Urinary bladder (tissue), 4 donors: Measurements from ENCODE around the gene CALY. TPM values are rescaled to one million over a fixed set of nuclear protein-coding genes. Genes with fewer than 3 reads are reported as not detected.

ENCODE experiments used
- DNase-seq: peaks from one replicate; pipeline ENCODE4 v3.0.0-alpha.2; 2015; ENCODE audit errors: extremely low spot score
- H3K27ac ChIP-seq: one replicate; pipeline ENCODE4 v1.5.1; 2013; ENCODE audit warnings: low read depth, mild to moderate bottlenecking, moderate library complexity
- H3K36me3 ChIP-seq: one replicate; pipeline ENCODE4 v1.6.1; 2013; ENCODE audit warnings: mild to moderate bottlenecking, moderate library complexity; ENCODE audit not compliant: insufficient read depth
- H3K4me1 ChIP-seq: one replicate; pipeline ENCODE4 v1.6.1; 2013; ENCODE audit warnings: mild to moderate bottlenecking, moderate library complexity; ENCODE audit not compliant: insufficient read depth
- H3K4me3 ChIP-seq: one replicate; pipeline ENCODE4 v1.5.1; 2013; ENCODE audit warnings: low read depth, low read length
- WGBS: extraction: QIAGEN DNeasy Blood & Tissue Kit; methylation state at CpG from one replicate; pipeline ENCODE4 v1.1.7; 2013; 5-methylcytosine and 5-hydroxymethylcytosine counted together
- polyA plus RNA-seq: library from polyadenylated mRNA; stranded (reverse); fragments of 200-250 nt; gene quantifications from one replicate; pipeline ENCODE4 v1.2.3, GENCODE V29; 2013
- total RNA-seq: library from RNA; depleted of rRNA; stranded (reverse); fragments of >200 nt; gene quantifications from one replicate; pipeline ENCODE4 v1.2.3, GENCODE V29; 2014
- donor health status: healthy with polysubstance abuse.
- donor health status: healthy.

The CALY gene
- total and polyA plus RNA-seq, 2 donors, result 0.79 to 1.1 TPM

GRCh38 chr10:133351408-133352318, 15.0 kb upstream of the CALY start:
- no peak overlapping the region for H3K4me3 ChIP-seq
- H3K27ac ChIP-seq, result no peak overlapping the region
- H3K36me3 ChIP-seq, result no peaks in the 10 kb centered on the region
- 65% methylated on average over 24 of the region's 24 CpGs for WGBS
- DNase-seq, result no peak
- H3K4me1 ChIP-seq, result no peaks in the 10 kb centered on the region

DNA sequence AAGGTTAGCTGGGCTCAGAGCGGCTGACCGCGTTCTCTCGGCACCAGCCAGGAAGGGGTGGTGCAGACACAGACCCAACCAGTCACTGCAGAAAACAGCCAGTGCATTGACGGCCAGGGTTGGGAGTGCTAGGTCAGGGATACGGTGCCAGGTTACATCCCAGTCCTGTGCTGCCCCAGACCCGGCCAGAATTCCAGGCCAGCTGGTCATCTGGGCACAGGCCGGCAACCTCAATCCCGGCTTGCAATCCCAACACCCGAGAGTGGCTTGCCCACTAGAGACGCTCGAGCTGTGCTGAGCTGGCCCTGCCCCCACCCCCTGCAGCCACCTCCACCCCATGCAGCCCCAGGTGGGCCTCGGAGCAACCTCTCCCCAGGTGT, 14.2 kb upstream of the CALY start:
- no peaks in the 10 kb centered on the region for H3K36me3 ChIP-seq
- H3K4me3 ChIP-seq, result no peak overlapping the region
- WGBS, result 44% methylated on average over 12 of the region's 13 CpGs
- H3K4me1 ChIP-seq, result no peaks in the 10 kb centered on the region
- DNase-seq, result no peak
- no peak overlapping the region for H3K27ac ChIP-seq

GRCh38 chr10:133350283-133350949, 13.7 kb upstream of the CALY start:
- Histone ChIP-seq H3K4me3 (no peak overlapping the region), H3K36me3 (no peaks in the 10 kb centered on the region), H3K27ac (no peak overlapping the region), H3K4me1 (no peaks in the 10 kb centered on the region)
- DNase-seq, result no peak
- 79% methylated on average over 12 of the region's 12 CpGs for WGBS

DNA sequence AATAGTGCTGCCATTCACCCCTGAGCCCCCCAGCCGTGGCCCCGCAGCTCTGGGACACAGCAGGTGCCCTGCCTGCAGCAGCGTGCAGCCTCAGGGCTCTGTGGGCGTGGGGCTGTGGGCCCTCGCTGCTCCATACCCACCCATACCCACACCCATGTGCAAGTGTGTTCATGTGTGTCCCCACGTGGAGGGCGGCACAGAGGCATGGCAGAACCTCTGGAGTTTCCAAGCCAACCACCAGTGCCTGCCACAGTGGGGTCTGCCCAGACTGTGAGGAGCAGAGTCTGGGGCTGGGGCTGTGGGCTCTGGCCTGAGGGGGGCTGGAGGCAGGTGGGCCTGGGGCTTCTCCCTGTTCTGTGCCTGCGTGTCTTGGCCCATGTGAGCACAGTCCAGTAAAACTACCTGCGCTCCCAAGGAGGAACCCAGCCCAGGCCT, 12.9 kb upstream of the CALY start:
- 71% methylated on average over 9 of the region's 9 CpGs for WGBS
- no peak for DNase-seq
- H3K4me3 ChIP-seq, result no peak overlapping the region
- H3K27ac ChIP-seq, result no peak overlapping the region
- no peaks in the 10 kb centered on the region for H3K36me3 ChIP-seq
- no peaks in the 10 kb centered on the region for H3K4me1 ChIP-seq

DNA sequence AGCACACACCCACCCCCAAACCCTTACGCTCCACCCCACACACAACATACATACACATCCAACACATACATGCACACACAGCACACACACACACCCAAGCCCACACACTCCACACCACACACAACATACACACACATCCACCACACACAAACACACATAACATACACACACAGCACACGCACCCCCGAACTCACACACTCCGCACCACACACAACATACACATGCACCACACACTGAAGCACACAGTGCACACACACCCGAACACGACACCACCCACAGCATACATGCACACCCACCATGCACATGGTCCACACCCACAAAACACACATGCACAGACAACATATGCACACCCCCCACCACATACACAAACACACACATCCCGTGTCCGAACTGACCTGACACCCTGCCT, 12.5 kb upstream of the CALY start:
- no peaks in the 10 kb centered on the region for H3K36me3 ChIP-seq
- whole genome bisulfite sequencing, result 86% methylated on average over 8 of the region's 8 CpGs
- H3K27ac ChIP-seq, result no peak overlapping the region
- H3K4me1 ChIP-seq, result no peaks in the 10 kb centered on the region
- H3K4me3 ChIP-seq, result no peak overlapping the region
- no peak for DNase-seq

DNA sequence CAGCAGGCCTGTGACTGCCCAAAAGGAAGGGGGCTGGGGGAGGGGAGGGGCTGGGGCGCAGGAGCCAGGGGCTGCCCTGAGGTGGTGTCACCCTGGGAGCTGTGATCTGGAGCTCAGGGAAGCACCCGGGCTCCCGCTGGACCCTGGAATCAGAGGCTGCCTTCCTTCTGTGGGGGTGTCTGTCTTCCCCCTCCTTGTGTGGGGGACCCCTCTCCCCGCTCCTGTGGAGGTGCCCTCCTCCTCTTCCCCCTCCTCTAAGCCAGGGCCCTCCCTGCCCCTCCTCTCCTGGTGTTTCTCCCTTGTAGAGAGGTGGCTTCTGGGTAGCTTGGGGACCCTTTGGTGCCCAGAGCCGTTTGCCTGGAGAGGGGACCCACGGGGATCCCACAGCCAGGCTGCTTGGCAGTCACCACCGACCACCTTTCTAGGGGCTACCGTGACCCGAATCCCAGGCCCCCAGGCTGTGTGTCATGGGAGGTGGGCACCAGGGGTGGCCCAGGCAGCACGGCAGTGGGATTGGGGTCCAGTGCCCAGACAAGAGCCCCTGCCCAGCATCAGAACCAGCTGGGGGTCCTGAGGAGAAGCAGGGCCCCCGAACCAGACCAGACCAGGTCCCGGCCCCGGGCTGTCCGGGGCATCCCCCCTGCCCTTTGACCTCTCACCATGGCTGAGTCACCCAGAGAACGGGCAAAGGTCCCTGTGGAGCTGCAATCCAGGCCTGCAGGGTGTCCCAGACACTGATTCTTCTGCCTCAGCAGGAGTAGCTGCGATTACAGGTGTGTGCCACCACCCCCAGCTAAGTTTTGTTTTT, 11.2 kb upstream of the CALY start:
- H3K36me3 ChIP-seq, result no peaks in the 10 kb centered on the region
- no peak overlapping the region for H3K4me3 ChIP-seq
- no peak for DNase-seq
- no peak overlapping the region for H3K27ac ChIP-seq
- H3K4me1 ChIP-seq, result no peaks in the 10 kb centered on the region
- 57% methylated on average over 16 of the region's 16 CpGs for WGBS

- Histone ChIP-seq H3K4me1 (no peaks in the 10 kb centered on the region), H3K36me3 (no peaks in the 10 kb centered on the region), H3K4me3 (no peak overlapping the region), H3K27ac (no peak overlapping the region)
- DNase-seq, result no peak
- WGBS, result 59% methylated on average over 11 of the region's 11 CpGs
Observed at GRCh38 chr10:133346413-133346812, 9.7 kb upstream of the CALY start.

DNA sequence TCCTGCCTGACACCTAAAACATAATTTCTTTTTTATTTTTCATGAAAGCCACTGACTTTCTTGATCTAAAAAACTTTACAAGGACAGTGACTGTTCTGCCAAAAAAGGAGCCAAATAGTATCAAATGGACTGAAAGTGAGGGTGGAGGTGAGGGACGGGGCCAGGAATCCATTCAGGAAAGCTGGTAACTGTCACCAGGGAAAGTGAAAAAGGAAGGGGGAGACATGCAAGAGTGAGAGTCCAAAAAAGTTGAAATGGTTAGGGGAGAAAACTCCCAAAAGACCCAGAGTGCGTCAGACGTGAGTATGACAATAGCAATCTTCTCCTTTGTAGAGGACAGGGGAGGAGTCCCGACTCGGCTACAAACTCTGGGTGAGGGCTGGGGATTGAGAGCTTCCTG, 7.5 kb upstream of the CALY start:
- WGBS, result 68% methylated on average over 5 of the region's 5 CpGs
- Histone ChIP-seq H3K27ac (no peak overlapping the region), H3K4me1 (no peaks in the 10 kb centered on the region), H3K4me3 (no peak overlapping the region), H3K36me3 (no peaks in the 10 kb centered on the region)
- DNase-seq, result no peak

DNA sequence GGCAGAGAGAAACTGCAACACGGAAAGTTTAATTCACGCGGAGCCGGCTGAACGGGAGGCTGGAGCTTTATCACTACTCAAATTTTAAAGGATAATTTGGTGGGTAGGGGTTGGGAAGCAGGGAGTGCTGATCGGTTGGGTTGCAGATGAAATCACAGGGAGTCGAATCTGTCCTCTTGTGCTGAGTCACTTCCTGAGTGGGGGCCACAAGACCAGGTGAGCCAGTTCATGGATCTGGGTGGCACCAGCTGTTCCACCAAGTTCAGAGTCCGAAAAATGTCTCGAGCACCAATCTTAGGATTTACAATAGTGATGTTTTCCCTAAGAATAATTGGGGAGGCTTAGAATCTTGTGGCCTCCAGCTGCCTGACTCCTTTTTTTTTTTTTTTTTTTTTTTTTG, 6.9 kb upstream of the CALY start:
- 51% methylated on average over 9 of the region's 9 CpGs for WGBS
- H3K4me3 ChIP-seq, result no peak overlapping the region
- H3K4me1 ChIP-seq, result no peaks in the 10 kb centered on the region
- no peak overlapping the region for H3K27ac ChIP-seq
- no peak for DNase-seq
- H3K36me3 ChIP-seq, result no peaks in the 10 kb centered on the region

DNA sequence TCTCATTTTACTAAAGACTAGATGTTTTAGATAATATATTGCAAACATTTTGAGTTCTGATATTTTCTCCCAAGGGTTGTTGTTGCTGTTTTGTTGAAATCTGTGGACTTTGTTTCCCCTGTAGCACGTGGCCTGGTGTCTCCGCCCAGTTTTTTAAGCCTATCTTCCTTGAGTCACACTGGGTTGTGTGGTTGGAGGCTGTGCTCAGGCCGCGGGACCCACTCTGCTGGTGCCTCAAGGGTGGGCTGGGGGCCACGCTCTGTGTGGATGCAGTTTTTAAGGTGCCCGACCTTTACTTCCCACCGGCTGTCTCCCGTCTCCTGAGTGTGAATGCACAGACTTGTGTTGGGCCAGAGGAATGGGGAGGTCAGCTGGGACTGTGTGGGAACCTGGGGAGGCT, 6.2 kb upstream of the CALY start:
- DNase-seq, result no peak
- no peak overlapping the region for H3K4me3 ChIP-seq
- 74% methylated on average over 8 of the region's 8 CpGs for WGBS
- no peaks in the 10 kb centered on the region for H3K4me1 ChIP-seq
- no peak overlapping the region for H3K27ac ChIP-seq
- H3K36me3 ChIP-seq, result no peaks in the 10 kb centered on the region

DNA sequence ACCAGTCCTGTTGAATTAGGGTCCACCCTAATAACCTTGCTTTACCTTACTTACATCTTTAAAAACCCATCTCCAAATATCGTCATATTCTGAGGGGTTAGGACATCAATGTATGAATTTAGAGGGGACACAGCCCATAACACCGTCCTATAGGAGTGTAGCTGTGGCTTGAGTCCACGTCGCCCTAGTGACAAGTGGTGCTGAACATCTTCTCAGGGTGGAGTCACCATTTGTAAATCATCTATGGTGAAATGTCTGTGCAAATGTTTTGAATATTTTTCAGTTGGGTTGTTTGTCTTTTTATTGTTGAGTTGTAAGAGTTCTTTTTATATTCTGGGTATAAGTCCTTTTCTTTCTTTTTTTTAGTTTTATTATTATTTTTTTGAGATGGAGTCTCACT, 5.3 kb upstream of the CALY start:
- no peaks in the 10 kb centered on the region for H3K36me3 ChIP-seq
- H3K4me3 ChIP-seq, result no peak overlapping the region
- no peaks in the 10 kb centered on the region for H3K4me1 ChIP-seq
- no peak overlapping the region for H3K27ac ChIP-seq
- DNase-seq, result no peak
- 85% methylated on average over 4 of the region's 4 CpGs for WGBS

DNA sequence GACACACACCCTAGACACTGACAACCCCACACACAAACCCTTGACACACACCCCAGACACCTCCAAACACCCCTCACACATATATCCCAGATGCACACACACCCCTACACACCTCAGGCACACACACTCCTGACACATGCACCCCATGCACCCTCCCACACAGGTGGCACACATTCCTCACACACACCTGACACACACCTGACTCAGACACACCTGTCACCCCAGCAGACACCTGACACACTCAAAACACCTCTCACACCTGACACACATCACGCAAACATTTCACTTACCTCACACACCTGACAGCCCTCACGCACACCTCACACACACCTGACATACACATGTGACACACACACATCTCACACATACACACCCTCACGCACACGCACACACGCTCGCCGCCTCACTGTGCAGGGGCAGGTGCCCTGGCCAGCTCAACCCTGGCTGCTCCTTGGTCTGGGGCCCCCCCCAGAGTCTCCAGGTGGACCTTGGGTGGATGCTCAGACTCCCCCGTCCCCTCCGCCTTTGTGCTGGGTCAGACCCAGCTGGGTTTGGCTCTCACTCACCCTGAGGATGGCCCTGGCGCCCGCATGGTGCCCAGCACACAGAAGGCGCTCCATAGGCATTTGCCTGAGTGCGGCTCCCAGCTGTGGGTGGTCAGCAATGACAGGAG, 3.1 kb upstream of the CALY start:
- Histone ChIP-seq H3K36me3 (no peaks in the 10 kb centered on the region), H3K4me3 (no peak overlapping the region), H3K4me1 (peaks cover 5% of the 10 kb centered on the region), H3K27ac (no peak overlapping the region)
- no peak for DNase-seq
- WGBS, result 91% methylated on average over 13 of the region's 13 CpGs
